Kidney epithelial cell (primary cell): ENCODE data around the gene NRP1. TPM values are rescaled to one million over a fixed set of nuclear protein-coding genes. Genes with fewer than 3 reads are reported as not detected.
"Not testable (repeated sequence)": the region's sequence is repeated elsewhere in the genome, so short reads cannot be mapped to it uniquely, and the experiment has no call there.

Experiments
- DNase-seq: peaks from one replicate; pipeline ENCODE4 v3.0.0-alpha.2; 2010; ENCODE audit warnings: low read depth
- H3K27me3 ChIP-seq: 2 replicates; pipeline ENCODE4 v1.6.0; 2011; ENCODE audit warnings: low read length; ENCODE audit not compliant: control insufficient read depth, insufficient read depth
- H3K36me3 ChIP-seq: 2 replicates; pipeline ENCODE4 v1.5.1; 2011; ENCODE audit warnings: low read length; ENCODE audit not compliant: control insufficient read depth, insufficient read depth
- H3K4me3 ChIP-seq: 2 replicates; pipeline ENCODE4 v1.5.1; 2011; ENCODE audit warnings: low read depth, mild to moderate bottlenecking, control low read depth, low read length
- total RNA-seq: library from RNA; depleted of rRNA; stranded (reverse); fragments of >200 nt; gene quantifications from 2 replicates; pipeline ENCODE4 v1.2.3, GENCODE V29; 2015
- TF ChIP-seq, protein P1 (sequence below): IDR thresholded peaks from 2 replicates; pipeline ENCODE4 v1.5.1; 2011; ENCODE audit warnings: mild to moderate bottlenecking, moderate library complexity, low read length, control low read depth, inconsistent platforms; ENCODE audit not compliant: insufficient read depth, poor library complexity, severe bottlenecking

Gene NRP1
- total RNA-seq, 1 donor from 2014 or later = 72.6 TPM

GRCh38 chr10:33142295-33142694 is 192.2 kb downstream of the NRP1 start:
- no peaks in the 10 kb centered on the region for H3K36me3 ChIP-seq
- no peak for DNase-seq
- H3K4me3 ChIP-seq = no peak overlapping the region
- TF ChIP-seq, protein P1, sequence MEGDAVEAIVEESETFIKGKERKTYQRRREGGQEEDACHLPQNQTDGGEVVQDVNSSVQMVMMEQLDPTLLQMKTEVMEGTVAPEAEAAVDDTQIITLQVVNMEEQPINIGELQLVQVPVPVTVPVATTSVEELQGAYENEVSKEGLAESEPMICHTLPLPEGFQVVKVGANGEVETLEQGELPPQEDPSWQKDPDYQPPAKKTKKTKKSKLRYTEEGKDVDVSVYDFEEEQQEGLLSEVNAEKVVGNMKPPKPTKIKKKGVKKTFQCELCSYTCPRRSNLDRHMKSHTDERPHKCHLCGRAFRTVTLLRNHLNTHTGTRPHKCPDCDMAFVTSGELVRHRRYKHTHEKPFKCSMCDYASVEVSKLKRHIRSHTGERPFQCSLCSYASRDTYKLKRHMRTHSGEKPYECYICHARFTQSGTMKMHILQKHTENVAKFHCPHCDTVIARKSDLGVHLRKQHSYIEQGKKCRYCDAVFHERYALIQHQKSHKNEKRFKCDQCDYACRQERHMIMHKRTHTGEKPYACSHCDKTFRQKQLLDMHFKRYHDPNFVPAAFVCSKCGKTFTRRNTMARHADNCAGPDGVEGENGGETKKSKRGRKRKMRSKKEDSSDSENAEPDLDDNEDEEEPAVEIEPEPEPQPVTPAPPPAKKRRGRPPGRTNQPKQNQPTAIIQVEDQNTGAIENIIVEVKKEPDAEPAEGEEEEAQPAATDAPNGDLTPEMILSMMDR = no peak
- no peaks in the 10 kb centered on the region for H3K27me3 ChIP-seq

DNA sequence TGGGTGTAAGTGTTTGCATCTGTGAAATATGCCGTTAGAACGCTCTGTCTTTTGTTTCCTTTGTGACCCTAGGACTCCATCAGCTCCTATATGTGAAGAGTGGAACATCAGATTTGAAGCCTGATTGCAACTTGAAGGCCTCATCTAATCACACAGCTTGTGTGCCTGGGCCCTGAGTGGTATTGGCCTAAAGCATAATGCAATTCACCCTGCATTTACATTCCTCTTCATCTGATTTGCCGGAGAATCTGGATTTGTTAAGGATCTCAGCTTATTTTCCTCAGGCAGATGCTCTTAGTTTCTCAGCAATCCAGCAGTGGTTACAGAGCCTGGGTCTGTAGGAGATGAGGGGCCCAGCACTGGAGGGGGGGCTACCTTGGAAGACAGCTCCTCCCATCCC is 193.2 kb downstream of the NRP1 start:
- H3K4me3 ChIP-seq = no peak overlapping the region
- no peak for DNase-seq
- TF ChIP-seq, protein P1 = no peak
- H3K36me3 ChIP-seq = no peaks in the 10 kb centered on the region
- H3K27me3 ChIP-seq = no peaks in the 10 kb centered on the region

GRCh38 chr10:33139181-33139646 is 195.3 kb downstream of the NRP1 start:
- TF ChIP-seq, protein P1 = no peak
- DNase-seq = no peak
- Histone ChIP-seq H3K4me3 (no peak overlapping the region), H3K27me3 (no peaks in the 10 kb centered on the region), H3K36me3 (no peaks in the 10 kb centered on the region)

GRCh38 chr10:33138686-33139085 is 195.8 kb downstream of the NRP1 start:
- H3K4me3 ChIP-seq, H3K27me3 ChIP-seq, DNase-seq, H3K36me3 ChIP-seq: not testable (repeated sequence)

- no peak for DNase-seq
Measured at GRCh38 chr10:33137356-33138005, 197.0 kb downstream of the NRP1 start.

DNA sequence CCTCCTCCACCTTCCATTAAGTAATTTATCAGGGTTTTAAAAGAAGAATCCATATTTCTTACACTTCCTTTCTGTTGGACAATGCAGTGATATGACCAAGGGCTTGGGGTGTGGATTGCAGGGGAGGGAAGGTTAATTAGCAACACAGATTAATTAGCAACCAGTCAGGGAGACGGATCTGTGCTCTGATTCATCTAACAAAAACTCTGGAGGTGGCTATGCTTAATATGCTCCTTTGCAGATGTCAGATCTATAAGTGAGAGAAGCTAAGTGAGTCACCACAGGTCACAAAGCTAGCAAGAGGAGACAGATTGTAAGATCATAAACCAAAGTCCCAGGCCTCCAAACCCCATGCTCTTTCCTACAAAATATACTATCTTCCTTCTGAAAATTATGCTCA is 197.7 kb downstream of the NRP1 start:
- DNase-seq = peak; percentile 92
- Histone ChIP-seq H3K27me3 (no peaks in the 10 kb centered on the region), H3K4me3 (no peak overlapping the region), H3K36me3 (no peaks in the 10 kb centered on the region)
- TF ChIP-seq, protein P1 = no peak

More at GRCh38 chr10:33137356-33138005, 197.0 kb downstream of the NRP1 start:
- Histone ChIP-seq H3K36me3 (no peaks in the 10 kb centered on the region), H3K27me3 (no peaks in the 10 kb centered on the region), H3K4me3 (no peak overlapping the region)
- TF ChIP-seq, protein P1 = no peak
